DOHH2 (cell line): ENCODE results near the gene COTL1.

Experiments
- CTCF ChIP-seq: fragments of 200-600 bp; sonication (generic); IDR thresholded peaks from one replicate; pipeline ENCODE4 v1.5.1; 2014; ENCODE audit warnings: antibody characterized with exemption, mild to moderate bottlenecking, low read depth, low read length; ENCODE audit not compliant: poor library complexity, severe bottlenecking
- EZH2phosphoT487 ChIP-seq: fragments of 200-600 bp; sonication (generic); IDR thresholded peaks from 2 replicates; pipeline ENCODE4 v1.6.1; 2017; ENCODE audit warnings: borderline replicate concordance, mild to moderate bottlenecking, antibody characterized with exemption, low read length, moderate library complexity, mixed read lengths

GRCh38 chr16:84656649-84657048, 38.8 kb upstream of the COTL1 start:
- TF ChIP-seq CTCF (no peak), EZH2phosphoT487 (no peak)
